Trophoblast cell (in vitro differentiated cells and primary cell): ENCODE results near the gene NFE2L3. TPM values are rescaled to one million over a fixed set of nuclear protein-coding genes. Genes with fewer than 3 reads are reported as not detected.

Source experiments
- DNase-seq, 2 donors: peaks; one replicate each; pipeline ENCODE4 v3.0.0-alpha.2; 2016
- H2AFZ ChIP-seq: 2 replicates; pipeline ENCODE4 v1.6.1; 2013; ENCODE audit warnings: low read length, moderate library complexity, mild to moderate bottlenecking; ENCODE audit not compliant: insufficient read depth, poor library complexity
- H2AK5ac ChIP-seq: 2 replicates; pipeline ENCODE4 v1.6.1; 2013; ENCODE audit warnings: mild to moderate bottlenecking, low read length
- H2BK120ac ChIP-seq: 2 replicates; pipeline ENCODE4 v1.6.1; 2013; ENCODE audit warnings: low read length, mild to moderate bottlenecking, moderate library complexity; ENCODE audit not compliant: insufficient read depth, poor library complexity
- H2BK12ac ChIP-seq: 2 replicates; pipeline ENCODE4 v1.6.1; 2013; ENCODE audit warnings: mild to moderate bottlenecking, low read length, moderate library complexity
- H2BK5ac ChIP-seq: 2 replicates; pipeline ENCODE4 v1.6.1; 2013; ENCODE audit warnings: low read length, low read depth, moderate library complexity, mild to moderate bottlenecking; ENCODE audit not compliant: poor library complexity
- H3K14ac ChIP-seq: 2 replicates; pipeline ENCODE4 v1.6.1; 2013; ENCODE audit warnings: mild to moderate bottlenecking, low read length
- H3K18ac ChIP-seq: 2 replicates; pipeline ENCODE4 v1.6.1; 2013; ENCODE audit warnings: mild to moderate bottlenecking, low read length
- H3K23ac ChIP-seq: 2 replicates; pipeline ENCODE4 v1.6.1; 2013; ENCODE audit warnings: low read length
- H3K27ac ChIP-seq: 2 replicates; pipeline ENCODE4 v1.5.1; 2013; ENCODE audit warnings: low read depth, mild to moderate bottlenecking, inconsistent platforms, low read length, moderate library complexity
- H3K27me3 ChIP-seq: 2 replicates; pipeline ENCODE4 v1.6.1; 2013; ENCODE audit warnings: inconsistent platforms, mild to moderate bottlenecking, low read length, moderate library complexity; ENCODE audit not compliant: insufficient read depth
- H3K36me3 ChIP-seq, 2 experiments: 1 replicate in 1 of 2; 2 replicates in 1 of 2; pipeline ENCODE4 v1.6.1; 2013; ENCODE audit warnings: low read length in 2 of 2, mild to moderate bottlenecking in 2 of 2, moderate library complexity in 1 of 2; ENCODE audit not compliant: insufficient read depth in 2 of 2, control insufficient read depth in 1 of 2
- H3K4ac ChIP-seq: 2 replicates; pipeline ENCODE4 v1.6.1; 2013; ENCODE audit warnings: low read depth, mild to moderate bottlenecking, low read length, moderate library complexity
- H3K4me1 ChIP-seq, 2 experiments: 1 replicate in 1 of 2; 2 replicates in 1 of 2; pipeline ENCODE4 v1.6.1; 2013; ENCODE audit warnings: low read length in 2 of 2, mild to moderate bottlenecking in 2 of 2, moderate library complexity in 1 of 2; ENCODE audit not compliant: insufficient read depth in 2 of 2, control insufficient read depth in 1 of 2
- H3K4me2 ChIP-seq: 2 replicates; pipeline ENCODE4 v1.6.1; 2013; ENCODE audit warnings: inconsistent platforms, mild to moderate bottlenecking, low read length, moderate library complexity
- H3K4me3 ChIP-seq: 2 replicates; pipeline ENCODE4 v1.5.1; 2013; ENCODE audit warnings: mild to moderate bottlenecking, low read depth, low read length, inconsistent platforms
- H3K79me1 ChIP-seq: one replicate; pipeline ENCODE4 v1.6.1; 2013; ENCODE audit warnings: low read length
- H3K79me2 ChIP-seq: 2 replicates; pipeline ENCODE4 v1.6.1; 2013; ENCODE audit warnings: low read length, mild to moderate bottlenecking; ENCODE audit not compliant: control insufficient read depth, insufficient read depth, poor library complexity
- H3K9ac ChIP-seq: 2 replicates; pipeline ENCODE4 v1.6.1; 2013; ENCODE audit warnings: mild to moderate bottlenecking, low read length
- H3K9me3 ChIP-seq: 2 replicates; pipeline ENCODE4 v1.6.1; 2013; ENCODE audit warnings: low read depth, mild to moderate bottlenecking, control low read depth, inconsistent platforms, low read length; ENCODE audit not compliant: insufficient read depth
- H4K12ac ChIP-seq: 2 replicates; pipeline ENCODE4 v1.6.1; 2013; ENCODE audit warnings: low read depth, mild to moderate bottlenecking, low read length, moderate library complexity
- H4K8ac ChIP-seq: 2 replicates; pipeline ENCODE4 v1.6.1; 2013; ENCODE audit warnings: low read depth, mild to moderate bottlenecking, low read length, moderate library complexity
- H4K91ac ChIP-seq: one replicate; pipeline ENCODE4 v1.6.1; 2013; ENCODE audit warnings: low read depth, mild to moderate bottlenecking, low read length, moderate library complexity
- WGBS: extraction: QIAGEN DNeasy Blood & Tissue Kit; methylation state at CpG from one replicate; pipeline ENCODE4 v1.1.7; 2013; ENCODE audit warnings: missing lambda C conversion rate; ENCODE audit not compliant: insufficient read length, insufficient coverage; ENCODE audit errors: extremely low coverage; 5-methylcytosine and 5-hydroxymethylcytosine counted together
- polyA plus RNA-seq: library from polyadenylated mRNA; stranded (reverse); fragments of 200-250 nt; gene quantifications from 2 replicates; pipeline ENCODE4 v1.2.3, GENCODE V29; 2013

NFE2L3 gene, protein sequence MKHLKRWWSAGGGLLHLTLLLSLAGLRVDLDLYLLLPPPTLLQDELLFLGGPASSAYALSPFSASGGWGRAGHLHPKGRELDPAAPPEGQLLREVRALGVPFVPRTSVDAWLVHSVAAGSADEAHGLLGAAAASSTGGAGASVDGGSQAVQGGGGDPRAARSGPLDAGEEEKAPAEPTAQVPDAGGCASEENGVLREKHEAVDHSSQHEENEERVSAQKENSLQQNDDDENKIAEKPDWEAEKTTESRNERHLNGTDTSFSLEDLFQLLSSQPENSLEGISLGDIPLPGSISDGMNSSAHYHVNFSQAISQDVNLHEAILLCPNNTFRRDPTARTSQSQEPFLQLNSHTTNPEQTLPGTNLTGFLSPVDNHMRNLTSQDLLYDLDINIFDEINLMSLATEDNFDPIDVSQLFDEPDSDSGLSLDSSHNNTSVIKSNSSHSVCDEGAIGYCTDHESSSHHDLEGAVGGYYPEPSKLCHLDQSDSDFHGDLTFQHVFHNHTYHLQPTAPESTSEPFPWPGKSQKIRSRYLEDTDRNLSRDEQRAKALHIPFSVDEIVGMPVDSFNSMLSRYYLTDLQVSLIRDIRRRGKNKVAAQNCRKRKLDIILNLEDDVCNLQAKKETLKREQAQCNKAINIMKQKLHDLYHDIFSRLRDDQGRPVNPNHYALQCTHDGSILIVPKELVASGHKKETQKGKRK
- polyA plus RNA-seq: 142 and 159 TPM in 2 replicates

DNA sequence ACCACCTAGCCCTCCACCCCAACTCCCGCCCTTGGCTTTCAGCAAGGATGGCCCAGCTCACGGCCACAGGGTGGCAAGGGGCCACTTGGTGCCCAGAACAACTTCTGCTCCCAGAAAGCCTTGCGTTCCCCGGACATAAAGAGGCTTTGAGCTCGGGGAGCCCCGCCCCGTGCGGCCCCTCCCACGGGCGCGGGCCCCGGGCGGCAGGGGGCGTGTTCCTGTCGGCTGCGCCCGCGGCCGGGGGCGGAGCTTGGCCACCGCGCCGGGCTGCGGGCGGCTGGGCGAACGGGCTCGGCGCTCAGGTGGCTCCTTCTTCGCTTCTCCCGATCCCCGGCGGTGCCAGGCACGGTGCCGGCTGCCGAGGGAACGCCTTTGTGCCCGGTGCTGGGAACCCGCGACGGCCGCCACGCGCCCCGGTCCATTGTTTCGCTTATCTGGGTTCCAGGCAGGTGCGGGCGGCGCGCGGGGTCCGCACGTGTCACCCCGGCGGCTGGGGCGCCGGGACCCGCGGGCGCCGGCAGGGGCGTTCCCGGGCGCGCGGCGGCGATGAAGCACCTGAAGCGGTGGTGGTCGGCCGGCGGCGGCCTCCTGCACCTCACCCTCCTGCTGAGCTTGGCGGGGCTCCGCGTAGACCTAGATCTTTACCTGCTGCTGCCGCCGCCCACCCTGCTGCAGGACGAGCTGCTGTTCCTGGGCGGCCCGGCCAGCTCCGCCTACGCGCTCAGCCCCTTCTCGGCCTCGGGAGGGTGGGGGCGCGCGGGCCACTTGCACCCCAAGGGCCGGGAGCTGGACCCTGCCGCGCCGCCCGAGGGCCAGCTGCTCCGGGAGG is at the start of gene NFE2L3:
Gene NFE2L3 (plus strand): TSS at position 246 of the 829 bp plus-strand sequence. CDS start 301 bp downstream, at position 547.
- Histone ChIP-seq H3K23ac (no peak within 1 kb of the TSS), H2AK5ac (peak within 1 kb of the TSS; percentile 56), H2BK120ac (peak within 1 kb of the TSS; percentile 50), H3K27me3 (peaks cover 5% of the 10 kb centered on the region), H3K27ac (no peak within 1 kb of the TSS), H3K4me2 (peak within 1 kb of the TSS; percentile 90), H3K18ac (peak within 1 kb of the TSS; percentile 73), H3K9ac (peak within 1 kb of the TSS; percentile 39), H3K4me1 (peaks cover 13 to 28% of the 10 kb centered on the region in 2 experiments), H3K9me3 (peaks cover 5% of the 10 kb centered on the region), H4K8ac (peak within 1 kb of the TSS; percentile 89), H2BK5ac (peak within 1 kb of the TSS; percentile 49), H3K36me3 (no peaks in the 10 kb centered on the region), H2BK12ac (no peak within 1 kb of the TSS), H2AFZ (peak within 1 kb of the TSS; percentile 60), H3K4ac (peak within 1 kb of the TSS; percentile 36), H3K79me1 (peaks cover 13% of the 10 kb centered on the region), H4K91ac (peak within 1 kb of the TSS; percentile 71), H3K79me2 (no peaks in the 10 kb centered on the region), H3K4me3 (peak within 1 kb of the TSS; percentile 79), H3K14ac (peak within 1 kb of the TSS; percentile 54), H4K12ac (peak within 1 kb of the TSS; percentile 55)
- no CpG with 5 or more reads among the region's 95 CpGs for WGBS
- DNase-seq: peak; percentile 63 to 88

DNA sequence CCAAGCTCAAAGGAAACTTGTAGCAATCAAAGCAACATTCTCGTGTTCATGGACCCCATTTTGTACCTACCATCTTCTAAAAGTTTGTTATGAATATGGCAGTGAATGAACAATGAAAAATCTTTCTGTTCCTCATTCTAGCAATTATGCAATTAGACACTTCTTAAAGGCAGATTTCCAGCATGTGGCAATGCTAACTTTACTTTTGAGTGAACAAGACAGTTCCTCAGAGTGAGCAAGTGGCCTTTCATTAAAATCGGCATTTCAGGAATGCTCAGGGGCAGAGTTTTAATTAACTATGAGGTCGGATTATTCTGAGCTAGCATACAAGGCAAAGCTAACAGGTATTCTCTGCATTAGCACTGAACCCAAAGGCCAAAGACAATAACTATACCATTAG is 48.4 kb upstream of the NFE2L3 start:
- Histone ChIP-seq H3K4me3 (no peak overlapping the region), H3K36me3 (no peaks in the 10 kb centered on the region), H2BK5ac (no peak overlapping the region), H2BK120ac (no peak overlapping the region), H4K8ac (no peak overlapping the region), H3K23ac (no peak overlapping the region), H3K4me2 (no peak overlapping the region), H3K4ac (no peak overlapping the region), H2BK12ac (no peak overlapping the region), H3K18ac (no peak overlapping the region), H4K91ac (no peak overlapping the region), H3K27ac (no peak overlapping the region), H3K14ac (no peak overlapping the region), H2AK5ac (no peak overlapping the region), H3K4me1 (peaks cover 2 to 4% of the 10 kb centered on the region in 2 experiments), H3K79me1 (peaks cover 8% of the 10 kb centered on the region), H3K9me3 (peaks cover 1% of the 10 kb centered on the region), H4K12ac (no peak overlapping the region), H3K79me2 (peaks cover 3% of the 10 kb centered on the region), H2AFZ (no peak overlapping the region), H3K9ac (no peak overlapping the region), H3K27me3 (no peaks in the 10 kb centered on the region)
- peak in 1 of 2 donors; percentile 22 for DNase-seq
- no CpG with 5 or more reads among the region's 3 CpGs for WGBS

DNA sequence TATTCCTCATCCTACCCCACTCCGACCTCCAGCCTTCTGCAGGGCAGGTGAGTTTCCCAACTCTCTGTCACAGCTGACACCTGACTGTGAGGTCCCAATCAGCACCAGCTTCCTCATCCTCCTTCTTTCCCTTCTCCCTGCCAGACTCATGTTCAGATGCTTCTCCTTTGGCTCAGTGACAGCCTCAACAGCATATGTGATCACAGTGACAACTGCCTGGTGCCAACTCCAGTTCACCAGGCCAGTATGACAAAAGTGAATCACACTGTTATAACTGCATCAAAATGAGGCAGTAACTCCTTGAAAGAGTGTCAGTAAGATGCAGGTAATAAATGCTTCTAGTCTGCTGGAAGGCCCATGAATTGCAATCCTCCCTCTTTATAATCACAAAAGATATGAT is 46.8 kb upstream of the NFE2L3 start:
- no peak overlapping the region for H4K12ac ChIP-seq
- no peak overlapping the region for H2BK12ac ChIP-seq
- no peak overlapping the region for H3K23ac ChIP-seq
- H3K18ac ChIP-seq: no peak overlapping the region
- peak overlapping the region; percentile 33 for H4K91ac ChIP-seq
- H3K79me2 ChIP-seq: peaks cover 3% of the 10 kb centered on the region
- H3K36me3 ChIP-seq: no peaks in the 10 kb centered on the region
- no peak overlapping the region for H2BK5ac ChIP-seq
- no peak overlapping the region for H3K4me2 ChIP-seq
- WGBS: no CpG with 5 or more reads among the region's 1 CpG
- DNase-seq: no peak
- H4K8ac ChIP-seq: no peak overlapping the region
- H3K79me1 ChIP-seq: peaks cover 8% of the 10 kb centered on the region
- peaks cover 2 to 4% of the 10 kb centered on the region in 2 experiments for H3K4me1 ChIP-seq
- no peak overlapping the region for H2AK5ac ChIP-seq
- H3K9ac ChIP-seq: no peak overlapping the region
- peaks cover 1% of the 10 kb centered on the region for H3K9me3 ChIP-seq
- no peaks in the 10 kb centered on the region for H3K27me3 ChIP-seq
- no peak overlapping the region for H3K14ac ChIP-seq
- H3K27ac ChIP-seq: no peak overlapping the region
- H2AFZ ChIP-seq: no peak overlapping the region
- no peak overlapping the region for H3K4me3 ChIP-seq
- no peak overlapping the region for H2BK120ac ChIP-seq
- H3K4ac ChIP-seq: no peak overlapping the region

DNA sequence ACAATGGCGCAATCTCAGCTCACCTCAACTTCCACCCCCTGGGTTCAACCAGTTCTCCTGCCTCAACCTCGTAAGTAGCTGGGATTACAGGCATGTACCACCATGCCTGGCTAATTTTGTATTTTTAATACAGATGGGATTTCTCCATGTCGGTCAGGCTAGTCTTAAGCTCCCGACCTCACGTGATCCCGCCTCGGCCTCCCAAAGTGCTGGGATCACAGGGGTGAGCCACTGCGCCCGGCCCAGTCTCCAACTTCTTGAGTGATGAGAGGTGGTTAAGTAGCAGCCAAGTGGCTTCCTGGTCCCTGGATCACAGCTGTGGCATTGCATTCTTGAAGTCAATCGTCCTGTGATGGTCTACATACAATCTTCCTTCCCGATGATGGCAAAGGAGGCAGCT is 46.1 kb upstream of the NFE2L3 start:
- peaks cover 2 to 4% of the 10 kb centered on the region in 2 experiments for H3K4me1 ChIP-seq
- H3K79me2 ChIP-seq: peaks cover 3% of the 10 kb centered on the region
- no peak overlapping the region for H2BK5ac ChIP-seq
- H3K4me3 ChIP-seq: no peak overlapping the region
- no peak overlapping the region for H3K4me2 ChIP-seq
- no peak overlapping the region for H3K9ac ChIP-seq
- H4K8ac ChIP-seq: no peak overlapping the region
- H3K4ac ChIP-seq: no peak overlapping the region
- H2AFZ ChIP-seq: no peak overlapping the region
- H3K23ac ChIP-seq: no peak overlapping the region
- H3K27me3 ChIP-seq: no peaks in the 10 kb centered on the region
- no peak overlapping the region for H4K91ac ChIP-seq
- peaks cover 8% of the 10 kb centered on the region for H3K79me1 ChIP-seq
- H2BK12ac ChIP-seq: no peak overlapping the region
- no peak overlapping the region for H4K12ac ChIP-seq
- H3K18ac ChIP-seq: no peak overlapping the region
- WGBS: no CpG with 5 or more reads among the region's 11 CpGs
- H3K36me3 ChIP-seq: no peaks in the 10 kb centered on the region
- H3K27ac ChIP-seq: no peak overlapping the region
- H3K14ac ChIP-seq: no peak overlapping the region
- no peak overlapping the region for H2AK5ac ChIP-seq
- H3K9me3 ChIP-seq: peaks cover 1% of the 10 kb centered on the region
- DNase-seq: no peak
- H2BK120ac ChIP-seq: no peak overlapping the region
